Stimulated activated CD4-positive, alpha-beta T cell treated with anti-CD3 and anti-CD28 coated beads, Interleukin-4, amount 100 ng/mL, for 24 hours (primary cell): ENCODE data around the gene QKI.

Experiments used
- DNase-seq: peaks from one replicate; pipeline ENCODE4 v3.0.0-alpha.2; 2020

The QKI gene

GRCh38 chr6:163539101-163539762 lies 124.7 kb downstream of the QKI start:
- no peak for DNase-seq

- no peak for DNase-seq
Measured at GRCh38 chr6:163543321-163543720, 128.8 kb downstream of the QKI start.

GRCh38 chr6:163545370-163545769 lies 130.9 kb downstream of the QKI start:
- no peak for DNase-seq

DNA sequence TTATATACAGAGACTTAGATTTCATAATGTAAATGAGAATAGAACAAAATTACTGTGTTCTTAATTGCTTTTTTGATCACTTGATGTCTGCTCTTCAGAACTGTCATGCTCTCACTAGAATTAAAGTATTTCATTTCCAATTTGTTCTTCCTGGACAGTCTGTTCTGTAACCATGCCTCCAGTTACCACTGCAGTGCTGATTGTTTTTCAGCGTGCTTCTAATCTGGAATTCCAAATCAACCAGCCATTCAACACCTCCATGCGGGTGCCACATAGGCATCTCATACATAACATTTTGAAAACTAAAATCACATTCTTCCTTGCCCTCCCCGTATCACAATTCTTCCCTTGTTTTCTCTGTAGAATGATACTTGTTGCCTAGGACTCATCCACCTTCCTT lies 132.8 kb downstream of the QKI start:
- DNase-seq: no peak

- no peak for DNase-seq
Measured at GRCh38 chr6:163548624-163549023, 134.1 kb downstream of the QKI start.

GRCh38 chr6:163554032-163554431 lies 139.5 kb downstream of the QKI start:
- DNase-seq: no peak

- DNase-seq: peak; percentile 50
Measured at GRCh38 chr6:163554663-163555062, 140.1 kb downstream of the QKI start.

DNA sequence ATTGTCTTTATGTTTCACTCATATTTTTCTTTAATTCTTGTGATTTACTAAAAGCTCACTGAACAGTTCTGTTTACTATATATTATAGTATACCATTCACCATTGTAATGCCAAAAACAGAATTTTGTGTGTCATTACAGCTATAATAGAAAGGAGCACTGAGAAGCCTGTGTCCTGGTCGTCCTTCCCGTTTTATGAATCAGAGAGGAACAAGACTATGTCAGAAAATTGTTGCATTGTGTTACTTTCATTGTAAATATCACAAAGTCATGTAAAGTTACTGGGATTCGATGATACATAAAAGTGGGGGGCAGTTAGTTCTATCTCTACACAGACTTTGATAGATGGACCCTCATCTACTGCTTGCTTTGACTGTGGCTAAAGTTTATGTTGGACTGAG lies 145.1 kb downstream of the QKI start:
- no peak for DNase-seq

GRCh38 chr6:163563318-163563717 lies 148.8 kb downstream of the QKI start:
- DNase-seq: no peak

DNA sequence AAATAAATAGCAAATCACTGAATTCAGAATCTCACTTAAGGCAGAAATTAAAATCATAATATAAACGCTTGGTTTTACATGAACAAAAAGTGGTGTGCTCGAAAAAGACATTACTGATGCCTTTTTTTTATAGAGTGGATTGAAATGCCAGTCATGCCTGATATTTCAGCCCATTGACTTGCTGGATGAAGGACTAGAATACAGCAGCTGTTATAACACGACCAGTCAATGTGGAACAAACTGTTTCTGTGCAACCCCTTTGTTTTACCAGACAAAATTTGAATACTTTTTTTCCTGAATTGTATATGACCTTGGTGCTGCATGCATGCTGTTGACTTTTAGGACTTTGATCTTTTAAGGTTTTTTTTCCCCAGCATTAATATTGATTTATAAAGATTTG lies 150.0 kb downstream of the QKI start:
- no peak for DNase-seq

DNA sequence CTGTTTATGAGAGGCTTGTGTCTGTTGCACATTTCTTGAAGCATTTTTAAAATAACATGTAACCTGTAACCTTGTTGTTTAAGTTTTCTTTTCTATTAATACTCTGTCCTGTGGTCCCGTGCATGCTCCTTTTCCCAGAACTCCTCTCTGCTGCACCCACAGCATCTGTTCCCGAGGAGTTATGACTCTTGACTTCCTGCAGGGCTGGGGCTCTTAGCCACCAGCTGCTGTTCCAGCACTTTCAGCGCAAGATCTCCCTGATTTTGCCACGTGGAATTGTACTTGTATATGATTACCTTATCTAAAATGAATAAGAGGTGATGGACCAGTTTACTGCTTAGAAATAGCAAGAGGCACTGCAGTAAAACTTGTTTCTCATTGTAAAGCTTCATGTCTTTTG lies 150.6 kb downstream of the QKI start:
- no peak for DNase-seq

- no peak for DNase-seq
Measured at GRCh38 chr6:163566056-163566455, 151.5 kb downstream of the QKI start.

DNA sequence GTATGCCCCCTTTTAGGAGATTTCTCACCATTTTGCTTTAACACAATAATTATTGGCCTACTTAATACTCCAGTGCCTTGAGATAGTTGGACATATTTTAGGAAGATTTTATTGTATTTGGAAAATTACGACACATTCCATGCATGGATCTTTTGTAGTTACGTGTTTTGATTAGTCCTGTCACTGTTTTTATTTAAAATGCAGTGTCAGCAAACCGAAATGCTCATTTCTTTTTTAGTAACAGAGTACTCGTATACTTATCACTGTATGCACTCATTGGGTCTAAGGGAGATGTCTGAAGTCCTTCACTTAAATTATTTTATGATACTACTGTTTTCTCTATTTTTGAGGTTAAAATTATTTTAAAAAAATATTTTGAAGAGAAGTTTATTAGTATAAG lies 153.8 kb downstream of the QKI start:
- no peak for DNase-seq

- no peak for DNase-seq
Measured at GRCh38 chr6:163570579-163571231, 156.2 kb downstream of the QKI start.

- no peak for DNase-seq
Measured at GRCh38 chr6:163571730-163572129, 157.2 kb downstream of the QKI start.

GRCh38 chr6:163572612-163573011 lies 158.1 kb downstream of the QKI start:
- DNase-seq: no peak

DNA sequence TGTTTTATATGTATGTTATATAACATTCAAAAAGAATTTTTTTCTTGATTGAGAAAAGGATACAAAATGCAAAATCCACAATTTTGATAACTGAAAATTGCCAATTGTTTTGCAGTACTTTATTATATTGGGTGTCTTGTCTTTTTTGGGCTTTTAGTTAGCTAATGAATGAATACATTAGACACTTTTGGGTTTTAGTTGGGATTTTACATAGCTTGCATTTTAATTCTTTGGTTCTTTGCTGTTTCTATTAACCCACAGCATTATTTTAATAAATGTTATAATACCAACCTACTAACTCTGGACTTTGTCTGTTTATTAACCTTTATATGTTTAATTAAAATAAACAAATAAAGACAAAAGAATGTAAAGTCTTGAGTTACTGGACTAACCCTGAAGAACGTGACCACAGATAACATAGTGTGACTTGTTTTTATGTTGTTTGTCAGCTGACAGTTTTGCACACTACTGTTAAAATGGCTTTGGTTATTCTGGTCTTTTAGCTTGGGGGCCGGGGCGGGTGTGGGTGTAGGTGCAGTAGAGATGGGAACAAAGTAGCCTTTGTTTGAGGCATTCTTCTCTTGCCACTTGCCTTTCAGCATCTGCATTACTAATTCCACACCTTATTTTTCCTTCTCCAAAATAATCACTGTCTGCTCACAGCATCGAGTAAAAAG lies 159.1 kb downstream of the QKI start:
- DNase-seq: no peak

- no peak for DNase-seq
Measured at GRCh38 chr6:163576114-163576513, 161.6 kb downstream of the QKI start.

DNA sequence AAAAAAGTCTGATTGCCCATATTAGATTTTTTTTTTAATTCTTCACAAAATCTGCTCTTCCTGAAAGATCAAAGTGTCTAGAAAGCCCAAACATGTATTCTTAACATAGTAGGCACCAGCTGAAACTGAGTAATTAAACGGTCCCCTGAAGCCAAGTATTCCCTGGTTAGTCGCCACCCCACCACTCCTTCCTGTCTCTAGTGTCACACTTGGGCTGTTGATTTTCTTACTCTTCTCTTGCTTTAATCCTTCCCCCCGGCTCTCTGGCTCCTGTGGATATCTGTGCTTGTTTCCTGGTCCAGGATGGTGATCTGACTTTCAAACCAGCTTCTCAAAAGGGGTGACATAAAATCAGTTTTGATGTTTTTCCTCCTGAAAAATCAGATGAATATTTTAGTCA lies 162.9 kb downstream of the QKI start:
- DNase-seq: no peak

GRCh38 chr6:163579111-163579879 lies 164.8 kb downstream of the QKI start:
- DNase-seq: no peak

- no peak for DNase-seq
Measured at GRCh38 chr6:163579880-163580295, 165.4 kb downstream of the QKI start.

DNA sequence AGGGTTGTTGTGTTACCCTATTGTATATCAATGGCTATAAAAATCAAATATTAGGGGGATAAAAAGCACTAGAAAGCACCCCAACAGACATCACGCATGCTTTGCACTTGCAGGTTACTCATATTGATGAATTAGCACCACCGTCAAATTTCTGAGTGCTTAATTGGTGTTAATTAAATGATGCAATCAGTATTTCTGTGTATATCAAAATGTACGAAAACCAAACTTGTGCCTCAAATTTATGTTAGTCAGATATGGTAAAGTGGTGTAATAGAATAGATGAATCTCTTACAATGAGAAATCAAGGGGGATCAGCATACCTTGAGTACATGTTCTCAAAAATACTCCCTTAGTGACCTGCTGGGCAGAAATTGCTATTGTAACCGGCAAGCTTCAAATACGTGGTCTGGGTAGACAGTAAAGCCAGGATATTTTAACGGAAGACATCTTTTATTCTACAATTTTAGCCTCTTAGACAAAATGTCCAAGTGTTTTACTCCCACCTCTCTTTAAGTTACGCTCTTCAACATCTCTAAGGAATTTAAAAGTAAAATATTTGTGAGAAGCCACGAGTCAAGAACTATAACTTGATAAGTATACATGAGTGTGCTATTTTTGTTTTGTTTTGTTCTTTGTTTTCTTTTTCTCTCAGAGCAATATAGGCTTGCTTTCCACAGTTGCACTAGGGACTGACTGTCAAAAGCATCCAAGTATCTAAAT lies 166.0 kb downstream of the QKI start:
- no peak for DNase-seq

GRCh38 chr6:163583558-163583957 lies 169.0 kb downstream of the QKI start:
- DNase-seq: no peak
